HCT116 (cell line): ENCODE results near the gene KBTBD3. TPM values are rescaled to one million over a fixed set of nuclear protein-coding genes. Genes with fewer than 3 reads are reported as not detected.

Source experiments
- ATAC-seq: fragments of 200-7000 bp; cut with Tn5 transposase; 2 replicates; pipeline ENCODE4 v1.9.1; 2020; ENCODE audit warnings: mild to moderate bottlenecking, moderate library complexity
- BruUV-seq: library from RNA; stranded (reverse); fragments of 400-500 nt; replicated peaks from 2 replicates; lab custom pipeline; 2021; lab: Mats Ljungman, UMichigan
- CTCF ChIA-PET: fragments of 300-600 bp; sonication (Branson Sonifier 250); formaldehyde crosslinking; loops from one replicate; lab custom pipeline; 2021; ENCODE audit warnings: antibody characterized with exemption; lab: Charles Lee
- POLR2A ChIA-PET: fragments of 300-600, 350-600 bp; sonication (Branson Sonifier 250); formaldehyde crosslinking; loops from one replicate; lab custom pipeline; 2021; ENCODE audit warnings: antibody characterized with exemption; lab: Charles Lee
- RAD21 ChIA-PET, 2 experiments: fragments of 300-600 bp; sonication (Branson Sonifier 250); formaldehyde crosslinking; loops; one replicate each; lab custom pipeline; 2023; ENCODE audit warnings: low total read pairs in 2 of 2; ENCODE audit not compliant: uncharacterized antibody in 2 of 2, unreplicated experiment in 2 of 2, low non-redundant PET in 1 of 2; lab: Charles Lee
- DNase-seq: peaks from one replicate; pipeline ENCODE4 v3.0.0-alpha.2; 2010; ENCODE audit warnings: low read depth, low spot score
- H2AFZ ChIP-seq: fragments of 200-600 bp; shearing (Covaris generic), sonication (generic); 2 replicates; pipeline ENCODE4 v1.6.1; 2017; ENCODE audit warnings: low read depth, mixed run types, mixed read lengths, antibody characterized with exemption, low read length; ENCODE audit not compliant: poor library complexity, severe bottlenecking
- H3K27ac ChIP-seq: 2 replicates; pipeline ENCODE4 v1.5.1; 2012; ENCODE audit warnings: low read depth, low read length
- H3K27me3 ChIP-seq: fragments of 200-600 bp; sonication (generic); 2 replicates; pipeline ENCODE4 v1.6.1; 2016; ENCODE audit warnings: mixed run types, low read length, mixed read lengths; ENCODE audit not compliant: insufficient read depth
- H3K36me3 ChIP-seq, 2 experiments: fragments of 200-500 bp in 1 of 2; fragments of 200-600 bp in 1 of 2; sonication (Bioruptor generic) in 1 of 2; sonication (generic) in 1 of 2; 2 replicates each; pipeline versions ENCODE4 v1.5.1 to v1.6.1; 2014 to 2016; ENCODE audit warnings: low read length in 2 of 2, inconsistent platforms in 1 of 2, mixed read lengths in 1 of 2, mixed run types in 1 of 2; ENCODE audit not compliant: insufficient read depth in 2 of 2, control insufficient read depth in 1 of 2
- H3K4me1 ChIP-seq, 2 experiments: fragments of 200-600 bp in 1 of 2; sonication (generic) in 1 of 2; 2 replicates each; pipeline versions ENCODE4 v1.5.1 to v1.6.1; 2012 to 2017; ENCODE audit warnings: low read length in 2 of 2, inconsistent platforms in 1 of 2, mild to moderate bottlenecking in 1 of 2, mixed read lengths in 1 of 2, mixed run types in 1 of 2, moderate library complexity in 1 of 2; ENCODE audit not compliant: insufficient read depth in 2 of 2, control insufficient read depth in 1 of 2
- H3K4me2 ChIP-seq: fragments of 200-600 bp; sonication (generic); 2 replicates; pipeline ENCODE4 v1.6.1; 2017; ENCODE audit warnings: mixed run types, low read length, mixed read lengths
- H3K4me3 ChIP-seq, 2 experiments: fragments of 200-600 bp in 1 of 2; sonication (generic) in 1 of 2; replicated peaks in 1 of 2; 2 replicates each; pipeline ENCODE4 v1.5.1; 2011 to 2016; ENCODE audit warnings: low read length in 2 of 2, control low read depth in 1 of 2, low read depth in 1 of 2, mild to moderate bottlenecking in 1 of 2, mixed read lengths in 1 of 2, mixed run types in 1 of 2
- H3K79me2 ChIP-seq: fragments of 200-600 bp; sonication (generic); 2 replicates; pipeline ENCODE4 v1.6.1; 2017; ENCODE audit warnings: mild to moderate bottlenecking, mixed run types, low read length, moderate library complexity, mixed read lengths; ENCODE audit not compliant: insufficient read depth
- H3K9ac ChIP-seq: fragments of 200-600 bp; sonication (generic); 2 replicates; pipeline ENCODE4 v1.6.1; 2016; ENCODE audit warnings: low read length, mixed read lengths
- H3K9me2 ChIP-seq: fragments of 200-600 bp; sonication (generic), shearing (Covaris generic); 2 replicates; pipeline ENCODE4 v1.6.1; 2017; ENCODE audit warnings: mixed run types, mild to moderate bottlenecking, moderate library complexity; ENCODE audit not compliant: insufficient read depth
- H3K9me3 ChIP-seq, 2 experiments: fragments of 200-500 bp in 1 of 2; fragments of 200-600 bp in 1 of 2; sonication (Bioruptor generic) in 1 of 2; sonication (generic) in 1 of 2; 2 replicates each; pipeline ENCODE4 v1.6.1; 2014 to 2017; ENCODE audit warnings: low read length in 2 of 2, mixed read lengths in 2 of 2, inconsistent platforms in 1 of 2, low read depth in 1 of 2, mild to moderate bottlenecking in 1 of 2, mixed run types in 1 of 2, moderate library complexity in 1 of 2; ENCODE audit not compliant: control insufficient read depth in 1 of 2, insufficient read depth in 1 of 2
- H4K20me1 ChIP-seq: fragments of 200-600 bp; sonication (generic), shearing (Covaris generic); 2 replicates; pipeline ENCODE4 v1.6.1; 2017; ENCODE audit warnings: mixed run types, mild to moderate bottlenecking, moderate library complexity; ENCODE audit not compliant: insufficient read depth
- CBX3 ChIP-seq: IDR thresholded peaks from 2 replicates; pipeline ENCODE4 v1.6.1; 2012; ENCODE audit warnings: low read depth
- CEBPB ChIP-seq: IDR thresholded peaks from 2 replicates; pipeline ENCODE4 v1.6.1; 2012; ENCODE audit warnings: low read depth
- CTCF ChIP-seq, 3 experiments: fragments of 200-600 bp in 1 of 3; sonication (generic) in 1 of 3; IDR thresholded peaks in 2 of 3; conservative IDR thresholded peaks in 1 of 3; 2 replicates each; pipeline ENCODE4 v1.5.1; 2012 to 2017; ENCODE audit warnings: low read depth in 2 of 3, low read length in 2 of 3, antibody characterized with exemption in 1 of 3, borderline replicate concordance in 1 of 3, control low read depth in 1 of 3, mild to moderate bottlenecking in 1 of 3, mixed read lengths in 1 of 3, mixed run types in 1 of 3, moderate library complexity in 1 of 3; ENCODE audit not compliant: insufficient read depth in 1 of 3
- EGR1 ChIP-seq: IDR thresholded peaks from 2 replicates; pipeline ENCODE4 v1.6.1; 2012; ENCODE audit warnings: low read depth
- ELF1 ChIP-seq: IDR thresholded peaks from 2 replicates; pipeline ENCODE4 v1.6.1; 2012; ENCODE audit warnings: low read depth, borderline replicate concordance
- EZH2phosphoT487 ChIP-seq: fragments of 200-600 bp; IDR thresholded peaks from 2 replicates; pipeline ENCODE4 v1.6.1; 2018; ENCODE audit warnings: antibody characterized with exemption, borderline replicate concordance
- FOSL1 ChIP-seq: IDR thresholded peaks from 2 replicates; pipeline ENCODE4 v1.6.1; 2012; ENCODE audit warnings: low read depth
- JUND ChIP-seq: IDR thresholded peaks from 2 replicates; pipeline ENCODE4 v1.6.1; 2012
- MAX ChIP-seq: IDR thresholded peaks from 2 replicates; pipeline ENCODE4 v1.6.1; 2012
- POLR2A ChIP-seq: IDR thresholded peaks from 2 replicates; pipeline ENCODE4 v1.7.0; 2011; ENCODE audit warnings: borderline replicate concordance; ENCODE audit not compliant: insufficient read depth, insufficient read length; ENCODE audit errors: extremely low read depth
- RAD21 ChIP-seq: IDR thresholded peaks from 2 replicates; pipeline ENCODE4 v1.6.1; 2012; ENCODE audit warnings: low read depth, mild to moderate bottlenecking
- REST ChIP-seq: IDR thresholded peaks from 2 replicates; pipeline ENCODE4 v1.6.1; 2012; ENCODE audit warnings: low read depth
- SIN3A ChIP-seq: IDR thresholded peaks from 2 replicates; pipeline ENCODE4 v1.6.1; 2012; ENCODE audit warnings: low read depth
- SP1 ChIP-seq: IDR thresholded peaks from 2 replicates; pipeline ENCODE4 v1.6.1; 2012; ENCODE audit warnings: low read depth
- SRF ChIP-seq: IDR thresholded peaks from 2 replicates; pipeline ENCODE4 v1.6.1; 2012; ENCODE audit warnings: low read depth
- TCF7L2 ChIP-seq: IDR thresholded peaks from 2 replicates; pipeline ENCODE4 v1.7.0; 2011; ENCODE audit warnings: borderline replicate concordance, inconsistent platforms; ENCODE audit not compliant: insufficient read depth, insufficient read length; ENCODE audit errors: extremely low read depth
- YY1 ChIP-seq: IDR thresholded peaks from 2 replicates; pipeline ENCODE4 v1.6.1; 2011; ENCODE audit warnings: low read length, low read depth, moderate library complexity, mild to moderate bottlenecking; ENCODE audit not compliant: insufficient replicate concordance; ENCODE audit errors: extremely low read depth
- ZBTB33 ChIP-seq: IDR thresholded peaks from 2 replicates; pipeline ENCODE4 v1.6.1; 2011; ENCODE audit warnings: mild to moderate bottlenecking, low read length, moderate library complexity; ENCODE audit not compliant: insufficient replicate concordance; ENCODE audit errors: extremely low read depth
- ZNF274 ChIP-seq: fragments of 200-500 bp; sonication (Bioruptor generic); IDR thresholded peaks from 2 replicates; pipeline ENCODE4 v1.6.1; 2014; ENCODE audit warnings: mild to moderate bottlenecking, low read depth, low read length, inconsistent platforms
- intact Hi-C: fragments of 100-400 bp; cut with micrococcal nuclease; formaldehyde crosslinking; loops from 2 replicates; pipeline ENCODE4 v1.10.0; 2022
- total RNA-seq: library from RNA; stranded (reverse); gene quantifications from one replicate; pipeline ENCODE4 v1.2.1, GENCODE V29; 2021; ENCODE audit not compliant: unreplicated experiment

Gene KBTBD3
- total RNA-seq, 1 experiment from 2014 or later: 10.4 TPM

GRCh38 chr11:106011481-106011880, 65.7 kb downstream of the KBTBD3 start:
- no peak overlapping the region for H3K27ac ChIP-seq
- no peaks in the 10 kb centered on the region for H4K20me1 ChIP-seq
- peaks cover 56% of the 10 kb centered on the region for H3K79me2 ChIP-seq
- H3K9me3 ChIP-seq: no peaks in the 10 kb centered on the region
- BruUV-seq: no TSS peak
- H3K27me3 ChIP-seq: no peaks in the 10 kb centered on the region
- ChIA-PET POLR2A (no interaction called here), RAD21 (no interaction called here), CTCF (no interaction called here)
- no peak overlapping the region for H3K4me2 ChIP-seq
- no peak for TF ChIP-seq ZNF274
- TF ChIP-seq CEBPB: no peak
- no peak for TF ChIP-seq REST
- no peak for TF ChIP-seq ZBTB33
- no peak for TF ChIP-seq FOSL1
- no peak for TF ChIP-seq SIN3A
- TF ChIP-seq EZH2phosphoT487: no peak
- TF ChIP-seq POLR2A: no peak
- TF ChIP-seq CTCF (IDR thresholded peaks at IDR 0.05 in 2 of 3, conservative IDR thresholded peaks at IDR 0.05 in 1 of 3; ENCODE audit: borderline replicate concordance in 1 of 3, insufficient read depth in 1 of 3, low read depth in 2 of 3, low read length in 2 of 3): no peak
- TF ChIP-seq SRF: no peak
- TF ChIP-seq JUND: no peak
- no peak for TF ChIP-seq EGR1
- no peak for TF ChIP-seq CBX3
- TF ChIP-seq YY1: no peak
- no peak for TF ChIP-seq ELF1
- TF ChIP-seq RAD21: no peak
- TF ChIP-seq SP1: no peak
- no peak for TF ChIP-seq TCF7L2
- TF ChIP-seq MAX: no peak
- H3K4me3 ChIP-seq: no peak overlapping the region
- no peak overlapping the region for H3K9ac ChIP-seq
- ATAC-seq: no peak
- peaks cover 14 to 17% of the 10 kb centered on the region in 2 experiments; a peak in 2 of 4 replicates for H3K36me3 ChIP-seq
- no peak overlapping the region for H2AFZ ChIP-seq
- DNase-seq: no peak
- H3K9me2 ChIP-seq: no peaks in the 10 kb centered on the region
- intact Hi-C loops: no loop called here
- no peaks in the 10 kb centered on the region for H3K4me1 ChIP-seq
